HFFc6 (cell line): Measurements from ENCODE around the gene HS3ST1. TPM values are rescaled to one million over a fixed set of nuclear protein-coding genes. Genes with fewer than 3 reads are reported as not detected.

ENCODE experiments used
- DNase-seq: peaks from one replicate; pipeline ENCODE4 v3.0.0-alpha.2; 2018
- H3K27ac Mint-ChIP-seq: 2 replicates; pipeline ENCODE4 v1.8.0; 2020; ENCODE audit warnings: mild to moderate bottlenecking, mixed read lengths
- H3K27me3 Mint-ChIP-seq: 2 replicates; pipeline ENCODE4 v1.8.0; 2021; ENCODE audit warnings: mild to moderate bottlenecking, moderate library complexity, mixed read lengths; ENCODE audit not compliant: insufficient read depth
- H3K36me3 Mint-ChIP-seq: 2 replicates; pipeline ENCODE4 v1.8.0; 2021; ENCODE audit warnings: low read depth, mixed read lengths
- H3K4me1 Mint-ChIP-seq: 2 replicates; pipeline ENCODE4 v1.8.0; 2020; ENCODE audit warnings: low read depth, mixed read lengths
- H3K4me3 Mint-ChIP-seq: 2 replicates; pipeline ENCODE4 v1.8.0; 2020; ENCODE audit warnings: mild to moderate bottlenecking, moderate library complexity, mixed read lengths
- H3K9me3 Mint-ChIP-seq: 2 replicates; pipeline ENCODE4 v1.8.0; 2020; ENCODE audit warnings: mild to moderate bottlenecking, mixed read lengths
- total RNA-seq, 6 experiments: library from RNA; stranded (reverse); fragmentation: NEBNext Ultra II Directional; extraction: Animal tissue kit (Norgen Biotek cat#: 25700); gene quantifications; 2 replicates in 1 of 6; 3 replicates in 5 of 6; pipeline ENCODE4 v1.2.3, GENCODE V29; 2021
- TF ChIP-seq, protein P1 (sequence below): fragments of 200-600 bp; sonication (generic); IDR thresholded peaks from 2 replicates; pipeline ENCODE4 v1.5.0; 2021; ENCODE audit warnings: antibody characterized with exemption, mild to moderate bottlenecking

HS3ST1 gene
- total RNA-seq, 6 experiments from 2014 or later: not detected

DNA sequence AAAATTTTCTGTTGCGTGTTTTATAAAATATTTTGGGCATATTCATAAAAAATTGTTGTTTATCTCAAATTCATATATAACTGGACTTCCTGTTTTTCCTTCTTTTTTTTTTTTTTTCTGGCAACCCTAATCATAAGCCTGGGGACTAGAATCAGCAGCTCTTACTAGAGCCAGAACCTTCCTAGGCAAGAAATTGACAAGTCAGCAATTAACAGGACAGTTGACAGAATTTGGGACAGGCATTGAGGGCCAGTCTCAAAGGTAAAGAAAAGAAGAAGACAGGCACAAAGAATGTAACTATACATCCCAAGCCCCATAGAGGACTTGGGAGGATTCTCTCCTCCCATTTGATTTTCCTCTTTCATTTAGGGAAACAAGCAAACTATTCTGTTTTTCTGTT lies 35.0 kb upstream of the HS3ST1 start:
- H3K4me3 Mint-ChIP-seq: no peak overlapping the region
- peaks cover 36% of the 10 kb centered on the region for H3K9me3 Mint-ChIP-seq
- H3K36me3 Mint-ChIP-seq: no peaks in the 10 kb centered on the region
- no peak overlapping the region for H3K27ac Mint-ChIP-seq
- no peaks in the 10 kb centered on the region for H3K4me1 Mint-ChIP-seq
- no peaks in the 10 kb centered on the region for H3K27me3 Mint-ChIP-seq
- no peak for DNase-seq
- TF ChIP-seq, protein P1, sequence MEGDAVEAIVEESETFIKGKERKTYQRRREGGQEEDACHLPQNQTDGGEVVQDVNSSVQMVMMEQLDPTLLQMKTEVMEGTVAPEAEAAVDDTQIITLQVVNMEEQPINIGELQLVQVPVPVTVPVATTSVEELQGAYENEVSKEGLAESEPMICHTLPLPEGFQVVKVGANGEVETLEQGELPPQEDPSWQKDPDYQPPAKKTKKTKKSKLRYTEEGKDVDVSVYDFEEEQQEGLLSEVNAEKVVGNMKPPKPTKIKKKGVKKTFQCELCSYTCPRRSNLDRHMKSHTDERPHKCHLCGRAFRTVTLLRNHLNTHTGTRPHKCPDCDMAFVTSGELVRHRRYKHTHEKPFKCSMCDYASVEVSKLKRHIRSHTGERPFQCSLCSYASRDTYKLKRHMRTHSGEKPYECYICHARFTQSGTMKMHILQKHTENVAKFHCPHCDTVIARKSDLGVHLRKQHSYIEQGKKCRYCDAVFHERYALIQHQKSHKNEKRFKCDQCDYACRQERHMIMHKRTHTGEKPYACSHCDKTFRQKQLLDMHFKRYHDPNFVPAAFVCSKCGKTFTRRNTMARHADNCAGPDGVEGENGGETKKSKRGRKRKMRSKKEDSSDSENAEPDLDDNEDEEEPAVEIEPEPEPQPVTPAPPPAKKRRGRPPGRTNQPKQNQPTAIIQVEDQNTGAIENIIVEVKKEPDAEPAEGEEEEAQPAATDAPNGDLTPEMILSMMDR: no peak

- H3K4me3 Mint-ChIP-seq: no peak overlapping the region
- no peak overlapping the region for H3K27ac Mint-ChIP-seq
- no peaks in the 10 kb centered on the region; the same call in 1 of the 2 replicates for H3K27me3 Mint-ChIP-seq
- peaks cover 36% of the 10 kb centered on the region for H3K9me3 Mint-ChIP-seq
- TF ChIP-seq, protein P1: no peak
- H3K36me3 Mint-ChIP-seq: no peaks in the 10 kb centered on the region
- DNase-seq: no peak
- no peaks in the 10 kb centered on the region for H3K4me1 Mint-ChIP-seq
Observed at GRCh38 chr4:11456401-11456800, 27.7 kb upstream of the HS3ST1 start.

- no peak for DNase-seq
- Mint-ChIP-seq H3K27ac (no peak overlapping the region), H3K9me3 (peaks cover 33% of the 10 kb centered on the region), H3K36me3 (no peaks in the 10 kb centered on the region), H3K27me3 (no peaks in the 10 kb centered on the region; the same call in 1 of the 2 replicates), H3K4me3 (no peak overlapping the region), H3K4me1 (no peaks in the 10 kb centered on the region)
- TF ChIP-seq, protein P1: no peak
Observed at GRCh38 chr4:11455201-11455835, 26.6 kb upstream of the HS3ST1 start.

DNA sequence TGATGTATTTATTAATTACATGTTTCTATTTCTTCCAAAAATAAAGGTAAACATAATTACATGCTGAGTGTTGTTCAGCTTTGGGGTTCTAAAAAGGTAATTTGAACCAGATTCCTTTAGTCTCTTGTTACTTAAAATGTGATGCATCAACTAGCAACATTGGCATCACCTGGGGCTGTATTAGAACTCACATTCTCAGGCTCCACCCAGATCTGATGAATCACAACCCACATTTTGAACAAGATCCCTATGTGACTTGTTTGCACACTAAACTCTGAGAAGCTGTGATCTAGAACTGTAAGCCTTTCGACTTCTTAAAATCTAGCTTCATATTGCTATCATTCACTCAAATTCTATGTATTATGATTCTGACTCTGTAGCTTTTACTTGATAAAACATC lies 23.0 kb upstream of the HS3ST1 start:
- no peaks in the 10 kb centered on the region for H3K4me1 Mint-ChIP-seq
- H3K4me3 Mint-ChIP-seq: no peak overlapping the region
- peaks cover 4% of the 10 kb centered on the region; the same call in 1 of the 2 replicates for H3K27me3 Mint-ChIP-seq
- DNase-seq: no peak
- H3K27ac Mint-ChIP-seq: no peak overlapping the region
- peaks cover 47% of the 10 kb centered on the region for H3K9me3 Mint-ChIP-seq
- TF ChIP-seq, protein P1: no peak
- H3K36me3 Mint-ChIP-seq: no peaks in the 10 kb centered on the region; the same call in 1 of the 2 replicates

GRCh38 chr4:11446155-11446811 lies 17.6 kb upstream of the HS3ST1 start:
- no peaks in the 10 kb centered on the region for H3K4me1 Mint-ChIP-seq

More at GRCh38 chr4:11446155-11446811, 17.6 kb upstream of the HS3ST1 start:
- H3K36me3 Mint-ChIP-seq: no peaks in the 10 kb centered on the region; the same call in 1 of the 2 replicates
- H3K27me3 Mint-ChIP-seq: 0 out of 2 replicates have a peak, but pooled peaks cover 4% of the 10 kb centered on the region
- peaks cover 48% of the 10 kb centered on the region for H3K9me3 Mint-ChIP-seq
- no peak overlapping the region for H3K27ac Mint-ChIP-seq
- TF ChIP-seq, protein P1: no peak
- no peak overlapping the region for H3K4me3 Mint-ChIP-seq
- no peak for DNase-seq
